GM18499 (cell line): Measurements from ENCODE around the gene ZMYND15.

ENCODE experiments used
- ATAC-seq: cut with Tn5 transposase; IDR thresholded peaks from one replicate; pipeline ENCODE4 v1.9.1; 2021; ENCODE audit warnings: moderate number of reproducible peaks; ENCODE audit not compliant: insufficient read depth, unreplicated experiment

Gene ZMYND15

GRCh38 chr17:4780325-4780955, 40.8 kb downstream of the ZMYND15 start:
- no peak for ATAC-seq

DNA sequence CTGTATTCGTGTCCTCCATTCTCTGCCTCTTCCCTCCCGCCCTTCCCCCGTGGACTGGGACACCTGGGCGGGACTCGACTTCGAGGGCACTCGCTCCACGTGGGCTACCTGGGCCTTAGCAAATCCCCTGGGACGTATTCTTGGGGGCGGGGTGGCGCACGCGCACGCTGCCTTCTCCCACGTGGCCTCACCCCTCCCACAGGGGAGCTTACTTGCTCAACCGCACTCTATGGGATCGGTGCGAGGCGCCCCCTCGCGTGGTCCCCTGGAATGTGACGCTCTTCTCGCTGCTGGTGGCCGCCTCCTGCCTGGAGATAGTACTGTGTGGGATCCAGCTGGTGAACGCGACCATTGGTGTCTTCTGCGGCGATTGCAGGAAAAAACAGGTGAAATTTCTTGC, 43.0 kb downstream of the ZMYND15 start:
- ATAC-seq: no peak

DNA sequence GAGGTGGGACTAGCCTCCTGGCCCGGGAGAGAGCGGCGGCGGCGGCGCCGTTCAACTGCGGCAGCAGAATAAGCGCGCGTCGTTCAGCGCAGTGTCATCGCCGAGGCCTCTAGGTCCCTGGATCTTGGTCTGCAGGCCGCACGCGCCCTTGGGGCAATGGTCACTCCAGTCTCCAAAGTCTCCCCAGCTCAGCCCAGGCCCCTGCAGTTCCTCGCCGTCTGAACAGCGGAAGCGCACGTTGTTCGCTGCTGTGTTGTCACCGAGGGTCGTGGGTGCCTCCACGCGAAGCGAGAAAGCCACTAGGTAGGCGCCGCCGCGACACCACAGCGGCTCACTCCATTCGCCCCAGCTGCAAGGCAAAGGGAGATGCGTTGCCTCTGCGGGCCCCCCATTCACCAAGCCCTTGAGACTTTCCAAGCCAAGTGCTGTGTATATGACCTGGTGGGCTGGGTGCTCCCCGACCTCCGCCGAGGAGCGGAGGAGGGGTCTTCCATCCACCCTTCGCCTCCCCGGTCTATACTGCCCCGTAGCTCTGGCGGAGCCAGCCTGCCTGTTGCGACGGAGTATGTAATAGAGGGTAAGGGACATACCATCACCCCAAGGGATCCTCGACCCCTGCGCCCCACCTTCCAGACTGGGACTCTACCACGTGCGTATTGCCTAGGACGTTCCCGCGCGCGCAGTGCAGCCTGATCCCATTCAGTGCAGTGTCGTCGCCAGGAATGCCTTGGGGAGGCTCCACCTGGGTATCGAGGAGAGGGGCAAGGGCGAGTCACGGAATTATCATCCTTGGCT, 45.9 kb downstream of the ZMYND15 start:
- no peak for ATAC-seq

DNA sequence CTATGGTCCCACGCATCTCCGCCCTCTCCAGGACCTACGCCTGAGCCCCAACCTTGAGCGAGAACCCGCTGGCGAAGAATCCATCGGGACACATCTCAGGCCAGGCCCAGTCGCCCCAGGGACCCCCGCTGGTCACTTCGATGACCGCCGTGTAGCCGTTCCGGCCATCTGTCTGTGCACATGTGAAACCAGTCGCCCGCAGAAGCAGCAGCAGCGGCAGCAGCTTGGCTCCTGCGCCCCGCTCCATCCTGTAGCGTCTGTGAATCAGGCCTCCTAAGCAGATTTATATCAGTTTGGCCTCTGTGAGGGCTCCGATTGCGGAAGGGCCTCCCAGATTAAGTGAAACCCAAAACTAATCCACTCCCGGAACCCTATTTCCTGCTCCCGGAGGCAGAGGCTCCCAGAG, 46.5 kb downstream of the ZMYND15 start, which contains the start of gene VMO1:
TSS of gene VMO1 (minus strand) at position 259 of the 406 bp plus-strand sequence. CDS start at position 247, 12 bp downstream.
- ATAC-seq: no peak

DNA sequence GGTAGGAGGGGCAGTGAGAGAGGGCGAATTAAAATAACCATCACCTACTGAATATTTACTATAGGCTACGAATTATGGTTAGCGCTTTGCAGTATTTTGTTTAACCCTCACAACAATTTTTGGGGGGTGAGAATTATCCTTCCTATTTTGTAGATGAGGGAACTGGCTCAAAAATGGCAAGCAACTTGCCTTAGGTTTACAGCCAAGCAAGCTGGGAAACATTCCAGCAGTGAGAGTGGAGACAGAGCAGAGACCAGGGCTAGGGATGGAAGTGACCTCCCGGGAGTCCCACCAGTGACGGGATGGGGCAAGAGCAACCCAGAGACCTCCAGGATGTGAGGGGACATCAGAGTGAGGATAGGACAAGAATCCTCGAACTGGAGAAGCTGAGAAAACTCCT, 46.9 kb downstream of the ZMYND15 start:
- no peak for ATAC-seq

GRCh38 chr17:4788159-4788806, 48.6 kb downstream of the ZMYND15 start:
- no peak for ATAC-seq

GRCh38 chr17:4788807-4789700, 49.4 kb downstream of the ZMYND15 start, which contains the start of gene GLTPD2:
TSS of gene GLTPD2 (plus strand) at chr17:4788964. CDS start at chr17:4789012, 48 bp downstream.
- ATAC-seq: no peak

GRCh38 chr17:4789701-4789950, 50.0 kb downstream of the ZMYND15 start:
- ATAC-seq: peak; percentile 23

- ATAC-seq: peak; percentile 68
These were observed 50.5 kb downstream of the ZMYND15 start for GRCh38 chr17:4789951-4790704.

- ATAC-seq: no peak
These were observed 51.1 kb downstream of the ZMYND15 start for GRCh38 chr17:4790705-4791088.

DNA sequence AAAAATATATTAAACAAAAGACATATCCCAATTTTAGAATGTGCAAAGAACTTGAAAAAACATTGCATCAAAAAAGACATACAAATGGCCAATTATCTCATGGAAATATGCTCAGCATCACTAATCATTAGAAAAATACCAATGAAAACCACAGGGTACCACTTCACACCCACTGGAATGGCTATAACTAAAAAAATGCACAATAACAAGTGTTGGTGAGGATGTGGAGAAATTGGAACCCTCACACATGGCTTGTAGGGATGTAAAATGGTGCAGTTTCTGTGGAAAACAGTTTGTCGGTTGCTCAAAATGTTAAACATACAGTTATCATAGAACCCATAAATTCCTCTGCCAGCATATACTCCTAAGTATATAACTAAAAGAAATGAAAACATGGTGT, 55.5 kb downstream of the ZMYND15 start:
- ATAC-seq: no peak
